ENCODE data around the gene ARID3C. TPM values are rescaled to one million over a fixed set of nuclear protein-coding genes. Genes with fewer than 3 reads are reported as not detected.

ARID3C gene
- total RNA-seq, 1 donor from 2014 or later, result not detected

GRCh38 chr9:34585946-34586669, 42.8 kb downstream of the ARID3C start:
- intact Hi-C loops (cut with micrococcal nuclease), result loop anchor here (5.0 kb wide), 1 partner anchor 39 kb away; no protein-coding TSS in a partner anchor
- DNase-seq (no peak), ATAC-seq (no peak)

GRCh38 chr9:34584970-34585369, 43.9 kb downstream of the ARID3C start:
- DNase-seq, result no peak
- intact Hi-C loops (cut with micrococcal nuclease), result loop anchor here (5.0 kb wide), 1 partner anchor 38 kb away; no protein-coding TSS in a partner anchor

GRCh38 chr9:34582787-34583186, 46.1 kb downstream of the ARID3C start:
- DNase-seq, result no peak
- no peak for ATAC-seq
- intact Hi-C loops (cut with micrococcal nuclease), result no loop called here

More at GRCh38 chr9:34584970-34585369, 43.9 kb downstream of the ARID3C start:
- no peak for ATAC-seq

- DNase-seq (no peak), ATAC-seq (no peak)
- intact Hi-C loops (cut with micrococcal nuclease), result no loop called here
These were observed 47.5 kb downstream of the ARID3C start for GRCh38 chr9:34581318-34581717.

GRCh38 chr9:34580358-34580757, 48.5 kb downstream of the ARID3C start:
- no peak for ATAC-seq
- intact Hi-C loops (cut with micrococcal nuclease), result no loop called here
- no peak for DNase-seq

GRCh38 chr9:34579808-34580163, 49.1 kb downstream of the ARID3C start:
- intact Hi-C loops (cut with micrococcal nuclease), result no loop called here

GRCh38 chr9:34579104-34579807, 49.6 kb downstream of the ARID3C start:
- DNase-seq (no peak), ATAC-seq (peak; percentile 82)
- intact Hi-C loops (cut with micrococcal nuclease), result no loop called here

More at GRCh38 chr9:34579808-34580163, 49.1 kb downstream of the ARID3C start:
- ATAC-seq (no peak), DNase-seq (no peak)

- ATAC-seq, result peak; percentile 67
- intact Hi-C loops (cut with micrococcal nuclease), result no loop called here
- peak; percentile 51 for DNase-seq
These were observed 50.4 kb downstream of the ARID3C start for GRCh38 chr9:34578241-34579103.

- ATAC-seq (no peak), DNase-seq (no peak)
- intact Hi-C loops (cut with micrococcal nuclease), result no loop called here
These were observed 51.2 kb downstream of the ARID3C start for GRCh38 chr9:34577400-34578240.

GRCh38 chr9:34576597-34577399, 52.1 kb downstream of the ARID3C start:
- DNase-seq (no peak), ATAC-seq (no peak)
- intact Hi-C loops (cut with micrococcal nuclease), result no loop called here

GRCh38 chr9:34575862-34576596, 52.8 kb downstream of the ARID3C start:
- intact Hi-C loops (cut with micrococcal nuclease), result no loop called here
- DNase-seq (no peak), ATAC-seq (no peak)

GRCh38 chr9:34575241-34575640, 53.6 kb downstream of the ARID3C start:
- intact Hi-C loops (cut with micrococcal nuclease), result no loop called here
- ATAC-seq (no peak), DNase-seq (no peak)

GRCh38 chr9:34574571-34574970, 54.3 kb downstream of the ARID3C start:
- DNase-seq, result no peak
- intact Hi-C loops (cut with micrococcal nuclease), result no loop called here
- no peak for ATAC-seq

GRCh38 chr9:34573599-34574325, 55.1 kb downstream of the ARID3C start:
- no peak for ATAC-seq
- intact Hi-C loops (cut with micrococcal nuclease), result no loop called here
- no peak for DNase-seq

GRCh38 chr9:34572628-34573027, 56.2 kb downstream of the ARID3C start:
- ATAC-seq (no peak), DNase-seq (no peak)
- intact Hi-C loops (cut with micrococcal nuclease), result no loop called here

- DNase-seq (no peak), ATAC-seq (no peak)
- intact Hi-C loops (cut with micrococcal nuclease), result no loop called here
These were observed 56.8 kb downstream of the ARID3C start for GRCh38 chr9:34572092-34572491.

GRCh38 chr9:34571481-34571810, 57.4 kb downstream of the ARID3C start:
- DNase-seq, result no peak
- intact Hi-C loops (cut with micrococcal nuclease), result no loop called here
- ATAC-seq, result no peak
